ENCODE results near the gene AVPR1B. TPM values are rescaled to one million over a fixed set of nuclear protein-coding genes. Genes with fewer than 3 reads are reported as not detected.

The AVPR1B gene
- polyA plus RNA-seq, 1 donor (not counting 4 experiments of a cell fraction or from before 2014, with no cell fraction given), result not detected

- dilution Hi-C loops (cut with MboI; ENCODE audit: extremely low pct_ligation_motif_present, low sequenced_read_pairs), result no loop called here
- H3K4me3 ChIP-seq (ENCODE audit: control insufficient read depth in 2 of 3, extremely low read depth in 1 of 3, insufficient read depth in 2 of 3, low read depth in 1 of 3, low read length in 3 of 3), result peak overlapping the region in 2 of 3 experiments; percentile 21 to 34
- peak; percentile 91 for FAIRE-seq
- H4K20me1 ChIP-seq (ENCODE audit: control insufficient read depth, extremely low read depth, insufficient read depth, low read length), result no peaks in the 10 kb centered on the region
- no peaks in the 10 kb centered on the region for H3K9me3 ChIP-seq (ENCODE audit: control insufficient read depth, low read depth, low read length)
- H3K27me3 ChIP-seq (ENCODE audit: control insufficient read depth, extremely low read depth, insufficient read depth, low read length), result no peaks in the 10 kb centered on the region
- H3K27ac ChIP-seq (ENCODE audit: control insufficient read depth, insufficient read depth, low read length), result peak overlapping the region; percentile 48
- H3K4me1 ChIP-seq (ENCODE audit: control insufficient read depth, extremely low read depth, insufficient read depth, low read length), result peaks cover 11% of the 10 kb centered on the region
- no peaks in the 10 kb centered on the region for H3K79me2 ChIP-seq (ENCODE audit: control insufficient read depth, insufficient read depth, low read length)
- TF ChIP-seq EZH2 (IDR thresholded peaks at IDR 0.05; ENCODE audit: low read length) (no peak), CTCF (optimal IDR thresholded peaks at IDR 0.05 in 1 of 3, IDR thresholded peaks at IDR 0.05 in 1 of 3, conservative IDR thresholded peaks at IDR 0.05 in 1 of 3; ENCODE audit: extremely low read depth in 1 of 3, insufficient read depth in 2 of 3, low read length in 3 of 3) (no peak)
- H3K36me3 ChIP-seq (ENCODE audit: control insufficient read depth in 2 of 2, extremely low read depth in 1 of 2, insufficient read depth in 2 of 2, low read length in 2 of 2), result no peaks in the 10 kb centered on the region
- peak overlapping the region; percentile 66 for H3K4me2 ChIP-seq (ENCODE audit: control insufficient read depth, extremely low read depth, insufficient read depth, low read depth, low read length)
- H2AFZ ChIP-seq (ENCODE audit: control insufficient read depth, low read length), result peak overlapping the region; percentile 75
- DNase-seq (ENCODE audit: low read depth, low spot score), result peak; percentile 64
- peak overlapping the region; percentile 35 for H3K9ac ChIP-seq (ENCODE audit: control insufficient read depth, extremely low read depth, insufficient read depth, low read length)
- H3K9me1 ChIP-seq (ENCODE audit: control insufficient read depth, extremely low read depth, insufficient read depth, low read length), result no peaks in the 10 kb centered on the region
Measured at GRCh38 chr1:206075786-206076755, 41.1 kb downstream of the AVPR1B start.

- H3K4me2 ChIP-seq (ENCODE audit: control insufficient read depth, extremely low read depth, insufficient read depth, low read depth, low read length), result no peak overlapping the region
- H2AFZ ChIP-seq (ENCODE audit: control insufficient read depth, low read length), result no peak overlapping the region
- DNase-seq (ENCODE audit: low read depth, low spot score) (no peak), FAIRE-seq (no peak)
- TF ChIP-seq CTCF (optimal IDR thresholded peaks at IDR 0.05 in 1 of 3, IDR thresholded peaks at IDR 0.05 in 1 of 3, conservative IDR thresholded peaks at IDR 0.05 in 1 of 3; ENCODE audit: extremely low read depth in 1 of 3, insufficient read depth in 2 of 3, low read length in 3 of 3), result no peak
- no peaks in the 10 kb centered on the region for H4K20me1 ChIP-seq (ENCODE audit: control insufficient read depth, extremely low read depth, insufficient read depth, low read length)
- no peaks in the 10 kb centered on the region for H3K27me3 ChIP-seq (ENCODE audit: control insufficient read depth, extremely low read depth, insufficient read depth, low read length)
- no peaks in the 10 kb centered on the region for H3K79me2 ChIP-seq (ENCODE audit: control insufficient read depth, insufficient read depth, low read length)
- dilution Hi-C loops (cut with MboI; ENCODE audit: extremely low pct_ligation_motif_present, low sequenced_read_pairs), result no loop called here
- no peaks in the 10 kb centered on the region for H3K36me3 ChIP-seq (ENCODE audit: control insufficient read depth in 2 of 2, extremely low read depth in 1 of 2, insufficient read depth in 2 of 2, low read length in 2 of 2)
- H3K4me1 ChIP-seq (ENCODE audit: control insufficient read depth, extremely low read depth, insufficient read depth, low read length), result peaks cover 11% of the 10 kb centered on the region
- no peak overlapping the region for H3K9ac ChIP-seq (ENCODE audit: control insufficient read depth, extremely low read depth, insufficient read depth, low read length)
- no peak overlapping the region for H3K27ac ChIP-seq (ENCODE audit: control insufficient read depth, insufficient read depth, low read length)
- no peak overlapping the region for H3K4me3 ChIP-seq (ENCODE audit: control insufficient read depth in 2 of 3, extremely low read depth in 1 of 3, insufficient read depth in 2 of 3, low read depth in 1 of 3, low read length in 3 of 3)
- H3K9me3 ChIP-seq (ENCODE audit: control insufficient read depth, low read depth, low read length), result no peaks in the 10 kb centered on the region
- no peaks in the 10 kb centered on the region for H3K9me1 ChIP-seq (ENCODE audit: control insufficient read depth, extremely low read depth, insufficient read depth, low read length)
Measured at GRCh38 chr1:206074839-206075238, 42.3 kb downstream of the AVPR1B start.
